Stomach (tissue), 4 donors: Measurements from ENCODE around the gene PRRX1.

ENCODE experiments used
- EP300 ChIP-seq: sonication (generic); formaldehyde crosslinking; IDR thresholded peaks from one replicate; pipeline ENCODE4 v1.6.1; 2017; ENCODE audit warnings: antibody characterized with exemption
- TF ChIP-seq, protein P1 (sequence below), 7 experiments: fragments of 450-650 bp in 4 of 7; fragments of 200-600 bp in 3 of 7; sonication (generic) in 3 of 7; IDR thresholded peaks; one replicate each; pipeline ENCODE4 v1.5.1; 2016 to 2019; ENCODE audit warnings: antibody characterized with exemption in 7 of 7, control low read depth in 2 of 7, mild to moderate bottlenecking in 1 of 7

GRCh38 chr1:170660871-170661645, 2.9 kb upstream of the PRRX1 start:
- TF ChIP-seq EP300, result no peak
- TF ChIP-seq, protein P1, sequence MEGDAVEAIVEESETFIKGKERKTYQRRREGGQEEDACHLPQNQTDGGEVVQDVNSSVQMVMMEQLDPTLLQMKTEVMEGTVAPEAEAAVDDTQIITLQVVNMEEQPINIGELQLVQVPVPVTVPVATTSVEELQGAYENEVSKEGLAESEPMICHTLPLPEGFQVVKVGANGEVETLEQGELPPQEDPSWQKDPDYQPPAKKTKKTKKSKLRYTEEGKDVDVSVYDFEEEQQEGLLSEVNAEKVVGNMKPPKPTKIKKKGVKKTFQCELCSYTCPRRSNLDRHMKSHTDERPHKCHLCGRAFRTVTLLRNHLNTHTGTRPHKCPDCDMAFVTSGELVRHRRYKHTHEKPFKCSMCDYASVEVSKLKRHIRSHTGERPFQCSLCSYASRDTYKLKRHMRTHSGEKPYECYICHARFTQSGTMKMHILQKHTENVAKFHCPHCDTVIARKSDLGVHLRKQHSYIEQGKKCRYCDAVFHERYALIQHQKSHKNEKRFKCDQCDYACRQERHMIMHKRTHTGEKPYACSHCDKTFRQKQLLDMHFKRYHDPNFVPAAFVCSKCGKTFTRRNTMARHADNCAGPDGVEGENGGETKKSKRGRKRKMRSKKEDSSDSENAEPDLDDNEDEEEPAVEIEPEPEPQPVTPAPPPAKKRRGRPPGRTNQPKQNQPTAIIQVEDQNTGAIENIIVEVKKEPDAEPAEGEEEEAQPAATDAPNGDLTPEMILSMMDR (IDR thresholded peaks at IDR 0.05), result no peak
